Bronchial epithelial cell (primary cell): ENCODE results near the gene NEURL3. TPM values are rescaled to one million over a fixed set of nuclear protein-coding genes. Genes with fewer than 3 reads are reported as not detected.
"Not testable (repeated sequence)": the region's sequence is repeated elsewhere in the genome, so short reads cannot be mapped to it uniquely, and the experiment has no call there.

Source experiments
- DNase-seq: peaks from one replicate; pipeline ENCODE4 v3.0.0-alpha.2; 2010; ENCODE audit warnings: low read depth
- FAIRE-seq: peaks from 2 replicates; lab custom pipeline; 2011; peaks lifted over from hg19 to GRCh38; lab: Jason Lieb, UNC
- H3K27me3 ChIP-seq: 2 replicates; pipeline ENCODE4 v1.5.1; 2011; ENCODE audit warnings: low read length; ENCODE audit not compliant: control insufficient read depth, insufficient read depth
- H3K36me3 ChIP-seq: 2 replicates; pipeline ENCODE4 v1.5.1; 2011; ENCODE audit warnings: low read length; ENCODE audit not compliant: control insufficient read depth, insufficient read depth
- H3K4me3 ChIP-seq: 2 replicates; pipeline ENCODE4 v1.5.1; 2011; ENCODE audit warnings: mild to moderate bottlenecking, low read depth, low read length, control low read depth
- CTCF ChIP-seq: IDR thresholded peaks from 2 replicates; pipeline ENCODE4 v1.5.1; 2011; ENCODE audit warnings: mild to moderate bottlenecking, moderate library complexity, low read length, control low read depth, inconsistent platforms; ENCODE audit not compliant: insufficient read depth, severe bottlenecking
- total RNA-seq: library from RNA; depleted of rRNA; stranded (reverse); fragments of >200 nt; gene quantifications from 2 replicates; pipeline ENCODE4 v1.2.1, GENCODE V29; 2014

The NEURL3 gene
- total RNA-seq, 1 donor from 2014 or later, result not detected

DNA sequence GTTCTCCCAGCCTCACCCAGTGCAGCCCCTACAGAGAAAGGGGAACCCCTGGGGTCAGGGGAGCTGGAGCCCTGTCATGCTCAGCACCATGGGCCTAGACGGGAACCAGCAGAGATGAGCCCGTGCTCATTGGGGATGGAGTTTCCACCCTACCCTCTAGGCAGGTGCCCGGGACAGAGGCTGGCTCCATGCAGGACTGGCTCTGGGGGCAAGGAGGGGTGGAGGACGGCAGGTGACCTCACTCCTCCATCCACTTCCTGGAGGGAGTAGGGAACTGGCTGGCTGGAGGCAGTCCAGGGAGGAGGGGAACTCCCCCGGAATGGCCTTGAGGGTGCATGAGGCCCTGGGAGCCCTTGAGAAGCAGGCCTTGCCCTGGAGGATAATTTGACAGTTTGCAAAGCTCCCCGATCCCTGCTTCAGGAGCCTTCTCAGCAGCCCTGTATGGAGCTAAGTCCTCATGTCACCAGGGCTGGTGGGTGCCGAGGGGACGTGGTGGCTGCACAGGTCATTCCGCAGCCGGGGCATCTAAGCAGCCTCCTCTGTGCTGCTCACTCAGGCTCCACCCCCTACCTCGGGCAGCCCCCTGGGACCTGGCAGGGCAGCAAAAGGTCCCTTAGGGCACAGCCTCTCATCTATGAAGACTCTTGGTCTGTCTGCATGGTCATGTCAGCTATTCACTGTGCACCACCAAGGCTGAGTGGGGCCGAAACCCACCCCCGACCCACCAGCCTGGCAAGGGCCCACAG, 2.1 kb downstream of the NEURL3 start:
- no peak for FAIRE-seq
- Histone ChIP-seq H3K4me3 (no peak overlapping the region), H3K27me3 (peaks cover 3% of the 10 kb centered on the region), H3K36me3 (no peaks in the 10 kb centered on the region)
- DNase-seq, result no peak
- TF ChIP-seq CTCF, result no peak

DNA sequence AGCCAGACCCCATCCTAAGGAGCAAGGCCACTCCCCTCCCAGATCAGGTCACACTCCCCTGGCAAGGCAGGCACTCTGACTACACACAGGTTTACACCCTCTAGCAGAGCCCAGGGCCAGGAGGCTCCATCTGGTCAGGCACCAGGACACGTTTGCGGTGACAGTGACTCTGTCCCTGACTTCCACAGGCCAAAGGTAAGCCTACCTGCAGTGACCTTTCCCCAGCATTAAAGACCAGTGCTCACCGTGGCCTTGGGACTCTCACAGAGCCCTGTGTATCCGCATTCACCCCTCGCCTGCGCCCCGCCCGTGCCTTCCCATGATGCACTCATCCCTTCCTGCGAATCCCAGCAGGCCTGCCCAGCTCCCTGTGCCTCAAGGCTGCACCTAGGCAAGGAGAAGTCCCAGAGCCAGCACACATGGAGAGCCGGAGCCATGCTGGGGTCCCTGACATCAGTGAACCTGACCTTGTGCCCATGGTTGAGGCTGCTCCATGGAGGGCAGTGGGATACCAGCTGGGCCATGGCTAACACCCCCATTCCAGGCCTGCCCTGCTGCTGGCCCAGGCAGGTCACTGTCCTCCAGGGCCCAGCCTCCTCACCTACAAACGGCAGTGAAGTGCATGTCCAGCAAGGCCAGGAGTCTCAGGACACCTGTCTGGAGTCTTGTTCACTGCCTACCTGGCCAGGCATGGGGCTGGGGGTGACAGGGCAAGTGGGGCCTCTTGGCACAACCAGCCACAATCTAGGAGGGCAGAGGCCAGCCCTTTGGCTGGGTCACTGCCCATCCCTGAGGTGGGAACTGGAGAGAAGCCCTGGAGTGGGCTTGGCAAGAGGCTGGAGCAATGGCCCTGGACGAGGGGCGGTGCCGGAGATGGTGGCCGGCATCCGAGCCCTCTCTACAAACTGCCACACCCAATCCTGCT, 3.0 kb downstream of the NEURL3 start:
- no peak for FAIRE-seq

DNA sequence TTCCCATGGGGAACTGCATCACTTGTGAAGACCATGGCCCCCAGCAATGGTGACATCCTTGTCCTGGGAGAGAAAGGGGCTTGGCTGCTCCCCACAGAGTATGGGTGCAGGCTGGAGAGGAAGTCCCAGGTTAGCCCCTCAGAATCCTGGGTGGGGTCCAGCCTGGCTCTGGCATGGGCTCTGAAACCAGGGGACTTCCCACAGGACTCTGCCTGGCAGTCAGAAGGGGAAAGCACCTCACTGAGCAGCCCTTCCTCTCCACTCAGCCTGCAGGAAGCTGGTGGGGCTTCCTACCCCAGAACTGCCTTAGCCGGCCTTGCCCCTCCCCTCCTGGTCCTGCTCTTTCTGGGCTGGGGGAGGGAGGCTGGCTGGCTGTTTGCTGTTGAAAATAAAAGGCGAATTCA, 3.7 kb downstream of the NEURL3 start:
- no peak for FAIRE-seq

More for the DNA sequence above, 3.0 kb downstream of the NEURL3 start:
- no peak overlapping the region for H3K4me3 ChIP-seq
- no peak for DNase-seq
- H3K27me3 ChIP-seq, result peaks cover 3% of the 10 kb centered on the region
- no peaks in the 10 kb centered on the region for H3K36me3 ChIP-seq
- TF ChIP-seq CTCF, result no peak

GRCh38 chr2:96500385-96501066, 4.6 kb downstream of the NEURL3 start:
- H3K27me3 ChIP-seq, result peaks cover 3% of the 10 kb centered on the region
- FAIRE-seq (no peak), DNase-seq (no peak)
- no peak overlapping the region for H3K4me3 ChIP-seq
- TF ChIP-seq CTCF, result no peak
- no peaks in the 10 kb centered on the region for H3K36me3 ChIP-seq

More for the DNA sequence above, 3.7 kb downstream of the NEURL3 start:
- no peak for TF ChIP-seq CTCF
- H3K27me3 ChIP-seq, result peaks cover 3% of the 10 kb centered on the region
- no peak overlapping the region for H3K4me3 ChIP-seq
- H3K36me3 ChIP-seq, result no peaks in the 10 kb centered on the region
- DNase-seq, result no peak

DNA sequence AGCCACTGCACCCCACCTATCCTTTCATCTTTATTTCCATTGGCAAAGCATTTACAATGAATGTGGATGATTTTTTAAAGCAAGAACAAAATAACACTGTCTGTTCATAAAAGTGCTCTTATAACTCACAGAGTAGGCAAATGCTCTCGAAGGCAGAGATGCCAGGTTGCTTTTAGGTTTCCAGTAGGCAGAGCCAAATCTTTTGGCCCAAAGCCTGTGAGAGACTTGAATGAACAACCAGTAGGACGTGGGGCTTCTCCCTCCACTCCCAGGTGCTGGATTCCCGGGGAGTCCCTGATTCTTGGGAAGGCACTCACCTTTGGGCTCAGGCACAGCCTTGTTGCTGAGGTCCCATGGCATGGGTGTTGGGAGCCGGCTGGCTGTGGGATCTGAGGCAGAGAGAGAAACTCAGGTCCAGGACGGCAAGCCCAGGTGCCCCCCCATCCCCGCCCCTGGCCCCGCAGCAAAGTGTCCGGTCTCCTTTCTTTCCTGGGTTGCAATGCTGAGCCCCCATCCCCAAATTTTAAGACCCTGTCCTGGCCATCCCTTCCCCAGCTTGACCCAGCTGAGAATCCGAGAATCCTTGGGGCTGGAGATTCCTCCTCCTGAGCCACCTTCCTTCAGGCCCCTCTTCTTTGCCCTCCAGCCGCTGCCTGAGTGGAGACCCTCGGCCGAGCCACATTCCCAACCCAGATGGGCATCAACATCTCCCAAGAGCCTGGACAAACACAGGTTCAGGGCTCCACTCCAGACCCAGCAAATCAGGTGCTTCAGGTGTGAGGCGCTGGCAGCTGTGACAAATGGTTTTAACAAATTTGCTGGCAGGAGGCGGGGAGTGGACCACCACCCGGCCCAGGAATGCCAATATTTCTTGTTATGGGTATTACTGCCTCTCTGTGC, 5.8 kb downstream of the NEURL3 start:
- no peak for DNase-seq

GRCh38 chr2:96498611-96499010, 6.5 kb downstream of the NEURL3 start:
- not testable (repeated sequence) for H3K36me3 ChIP-seq, H3K4me3 ChIP-seq, FAIRE-seq, DNase-seq, H3K27me3 ChIP-seq

More for the DNA sequence above, 5.8 kb downstream of the NEURL3 start:
- no peak overlapping the region for H3K4me3 ChIP-seq
- H3K36me3 ChIP-seq, result no peaks in the 10 kb centered on the region
- TF ChIP-seq CTCF, result no peak
- peaks cover 3% of the 10 kb centered on the region for H3K27me3 ChIP-seq
- no peak for FAIRE-seq
